Astrocyte (in vitro differentiated cells and primary cell): ENCODE data around the gene FIGN.

Experiments used
- EZH2 ChIP-seq: IDR thresholded peaks from 2 replicates; pipeline ENCODE4 v1.6.1; 2012; ENCODE audit warnings: mild to moderate bottlenecking, low read length, inconsistent platforms; ENCODE audit not compliant: insufficient read depth
- TF ChIP-seq, protein P1 (sequence below): IDR thresholded peaks from 2 replicates; pipeline ENCODE4 v1.5.1; 2011; ENCODE audit warnings: low read depth, mild to moderate bottlenecking, inconsistent platforms, low read length, moderate library complexity; ENCODE audit not compliant: insufficient read depth

DNA sequence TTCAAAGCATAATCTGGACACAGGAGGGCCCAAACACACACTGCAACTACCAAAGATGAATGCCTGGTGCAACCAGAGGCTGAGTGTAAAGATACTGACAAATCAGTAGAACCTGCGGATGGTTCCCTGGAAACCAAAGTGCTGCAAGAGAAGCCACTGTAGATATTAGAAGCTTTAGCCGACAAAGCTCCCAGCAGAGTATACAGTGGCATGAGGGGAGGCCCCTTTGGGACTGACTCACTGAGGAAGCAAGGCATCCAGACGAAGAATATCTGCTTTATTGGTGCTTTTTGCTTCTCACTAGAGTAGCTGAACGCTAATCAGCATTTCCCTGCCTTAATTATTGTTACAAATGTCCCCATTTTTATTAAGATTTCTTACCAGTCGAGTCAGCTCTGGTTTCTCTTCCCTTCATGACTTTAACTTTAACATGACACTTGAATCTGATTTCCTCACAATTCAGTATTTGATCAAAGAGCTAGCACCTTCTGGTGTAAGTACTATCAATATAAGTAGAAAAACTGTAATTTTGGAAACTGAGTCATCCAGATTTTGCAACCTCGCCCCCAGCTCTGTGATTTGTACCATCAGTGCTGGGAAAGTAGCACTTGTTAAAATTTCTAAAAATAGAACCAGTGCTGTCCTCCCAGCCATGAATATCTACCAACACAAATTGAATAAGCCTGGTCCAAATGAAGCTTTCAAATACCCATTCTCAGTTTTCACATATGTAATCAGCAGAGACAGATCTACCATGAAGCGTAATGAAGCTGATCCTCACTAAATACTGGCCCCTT is 34.2 kb downstream of the FIGN start:
- TF ChIP-seq, protein P1, sequence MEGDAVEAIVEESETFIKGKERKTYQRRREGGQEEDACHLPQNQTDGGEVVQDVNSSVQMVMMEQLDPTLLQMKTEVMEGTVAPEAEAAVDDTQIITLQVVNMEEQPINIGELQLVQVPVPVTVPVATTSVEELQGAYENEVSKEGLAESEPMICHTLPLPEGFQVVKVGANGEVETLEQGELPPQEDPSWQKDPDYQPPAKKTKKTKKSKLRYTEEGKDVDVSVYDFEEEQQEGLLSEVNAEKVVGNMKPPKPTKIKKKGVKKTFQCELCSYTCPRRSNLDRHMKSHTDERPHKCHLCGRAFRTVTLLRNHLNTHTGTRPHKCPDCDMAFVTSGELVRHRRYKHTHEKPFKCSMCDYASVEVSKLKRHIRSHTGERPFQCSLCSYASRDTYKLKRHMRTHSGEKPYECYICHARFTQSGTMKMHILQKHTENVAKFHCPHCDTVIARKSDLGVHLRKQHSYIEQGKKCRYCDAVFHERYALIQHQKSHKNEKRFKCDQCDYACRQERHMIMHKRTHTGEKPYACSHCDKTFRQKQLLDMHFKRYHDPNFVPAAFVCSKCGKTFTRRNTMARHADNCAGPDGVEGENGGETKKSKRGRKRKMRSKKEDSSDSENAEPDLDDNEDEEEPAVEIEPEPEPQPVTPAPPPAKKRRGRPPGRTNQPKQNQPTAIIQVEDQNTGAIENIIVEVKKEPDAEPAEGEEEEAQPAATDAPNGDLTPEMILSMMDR = no peak
- TF ChIP-seq EZH2 = no peak
